HG02938 (cell line): ENCODE measurements around the gene ERICH2.
"Not testable (repeated sequence)": the region's sequence is repeated elsewhere in the genome, so short reads cannot be mapped to it uniquely, and the experiment has no call there.

ENCODE experiments used
- ATAC-seq: cut with Tn5 transposase; IDR thresholded peaks from one replicate; pipeline ENCODE4 v1.9.1; 2021; ENCODE audit warnings: mild to moderate bottlenecking, moderate library complexity; ENCODE audit not compliant: unreplicated experiment

ERICH2 gene, protein sequence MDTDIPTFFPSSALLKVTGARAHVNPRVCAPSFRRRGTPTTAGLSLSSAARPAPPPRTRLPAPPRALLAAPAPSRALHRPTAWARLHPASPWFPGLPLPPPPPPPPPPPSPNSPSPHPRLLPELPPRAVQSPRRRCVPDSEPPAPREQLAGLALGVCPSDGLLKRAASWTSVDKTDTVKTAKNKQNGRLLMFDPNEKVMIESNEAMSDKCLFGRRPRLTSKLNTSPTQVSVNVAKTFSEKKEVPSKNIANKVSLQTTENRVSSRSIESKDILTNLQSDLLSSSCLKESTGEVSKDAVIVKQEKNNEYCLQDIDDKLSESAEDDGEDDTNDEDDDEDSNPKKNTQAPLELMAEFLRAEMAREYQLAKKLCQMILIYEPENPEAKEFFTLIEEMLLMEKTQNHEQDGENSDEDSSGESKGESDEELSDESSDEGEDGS

DNA sequence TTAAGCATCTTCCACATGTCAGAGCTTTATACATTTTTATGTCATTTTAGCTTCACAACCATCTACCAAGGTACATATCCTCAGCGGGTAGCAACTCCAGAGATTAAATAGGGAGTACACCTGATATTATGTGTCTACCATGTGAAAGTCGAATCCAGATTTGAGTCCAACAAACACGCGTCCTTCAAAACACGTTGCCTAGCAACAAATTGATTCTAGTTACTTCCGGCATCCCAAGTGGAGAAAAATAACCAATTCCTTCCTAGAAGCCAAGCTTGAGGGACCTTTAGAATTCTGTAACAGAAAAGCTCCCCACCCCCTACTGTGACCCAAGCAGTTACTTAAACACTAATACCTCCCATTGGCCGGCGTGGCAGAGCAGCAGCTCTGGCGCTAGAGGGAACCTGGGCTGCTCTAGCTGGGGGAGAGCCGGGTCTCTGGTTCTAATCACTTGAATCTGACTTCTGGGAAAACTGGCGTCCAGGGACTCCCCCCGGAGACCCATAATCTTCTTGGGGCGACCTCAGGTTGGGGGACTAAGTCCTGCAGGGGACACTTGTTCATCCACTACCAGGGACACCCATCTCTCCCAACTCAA is at the start of gene ERICH2:
Gene ERICH2, plus strand, starts transcription at position 371 of the 598 bp plus-strand sequence. CDS start 304 bp downstream, outside the sequence.
- ATAC-seq: peak; percentile 67

DNA sequence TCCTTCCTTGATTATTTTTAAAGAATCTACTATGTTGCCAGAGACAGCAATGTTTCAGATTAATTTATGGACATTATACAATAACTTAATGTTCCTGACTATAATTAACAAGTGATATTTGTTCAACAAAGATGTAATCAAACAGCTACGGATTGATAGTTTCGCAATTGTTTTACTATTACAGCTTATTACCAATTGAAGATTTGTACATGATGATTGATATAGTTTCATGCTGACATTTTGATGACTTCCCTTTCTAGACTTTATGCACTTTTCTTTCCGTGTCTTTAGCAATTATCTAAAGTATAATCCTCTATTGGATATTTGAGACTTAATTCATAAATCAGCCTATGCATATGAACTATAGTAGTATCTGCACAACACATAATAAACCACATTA is 48.5 kb upstream of the ERICH2 start:
- no peak for ATAC-seq

DNA sequence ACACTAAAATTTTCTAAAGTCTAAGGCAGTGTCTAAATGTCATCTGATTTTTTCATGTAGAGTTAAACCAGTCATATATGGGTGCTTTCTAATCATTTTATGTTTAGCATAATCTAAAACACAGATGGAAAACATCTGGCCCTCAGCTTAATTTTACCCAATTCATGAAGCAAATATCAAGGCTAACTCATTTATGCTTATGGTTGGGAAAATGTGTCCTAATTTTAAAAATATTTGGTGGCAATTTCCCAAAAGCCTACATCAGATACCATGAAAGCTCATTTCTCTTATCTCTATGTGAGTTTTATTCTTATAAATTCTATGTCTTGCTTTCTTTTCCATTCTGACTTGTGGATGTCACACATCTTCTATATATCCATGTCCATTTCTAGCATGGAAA is 47.9 kb upstream of the ERICH2 start:
- ATAC-seq: no peak

DNA sequence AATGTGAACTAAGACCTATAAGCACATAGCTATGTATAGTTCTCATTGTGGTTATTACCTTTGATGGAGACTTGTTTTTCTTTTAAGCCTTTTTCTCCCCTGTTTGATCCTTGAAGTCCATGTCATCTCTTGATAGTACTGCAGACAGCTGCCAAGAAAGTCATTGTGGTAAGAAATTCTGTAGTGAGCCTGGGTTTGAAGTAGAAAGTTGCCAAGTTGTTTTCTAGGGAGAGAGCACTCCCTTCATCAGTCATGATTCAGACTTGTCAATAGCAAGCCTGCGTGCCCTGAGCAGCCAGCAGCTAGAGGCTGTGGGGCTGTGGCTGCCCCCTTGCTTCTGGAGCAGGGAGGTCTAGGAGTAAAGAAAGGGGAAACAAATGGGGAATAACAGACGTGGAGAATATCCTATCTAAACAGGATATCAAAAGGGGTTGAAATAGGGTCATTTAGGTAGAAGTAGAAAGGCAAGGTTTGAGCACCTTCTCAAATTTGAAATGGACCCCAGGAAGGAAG is 46.7 kb upstream of the ERICH2 start:
- ATAC-seq: no peak

DNA sequence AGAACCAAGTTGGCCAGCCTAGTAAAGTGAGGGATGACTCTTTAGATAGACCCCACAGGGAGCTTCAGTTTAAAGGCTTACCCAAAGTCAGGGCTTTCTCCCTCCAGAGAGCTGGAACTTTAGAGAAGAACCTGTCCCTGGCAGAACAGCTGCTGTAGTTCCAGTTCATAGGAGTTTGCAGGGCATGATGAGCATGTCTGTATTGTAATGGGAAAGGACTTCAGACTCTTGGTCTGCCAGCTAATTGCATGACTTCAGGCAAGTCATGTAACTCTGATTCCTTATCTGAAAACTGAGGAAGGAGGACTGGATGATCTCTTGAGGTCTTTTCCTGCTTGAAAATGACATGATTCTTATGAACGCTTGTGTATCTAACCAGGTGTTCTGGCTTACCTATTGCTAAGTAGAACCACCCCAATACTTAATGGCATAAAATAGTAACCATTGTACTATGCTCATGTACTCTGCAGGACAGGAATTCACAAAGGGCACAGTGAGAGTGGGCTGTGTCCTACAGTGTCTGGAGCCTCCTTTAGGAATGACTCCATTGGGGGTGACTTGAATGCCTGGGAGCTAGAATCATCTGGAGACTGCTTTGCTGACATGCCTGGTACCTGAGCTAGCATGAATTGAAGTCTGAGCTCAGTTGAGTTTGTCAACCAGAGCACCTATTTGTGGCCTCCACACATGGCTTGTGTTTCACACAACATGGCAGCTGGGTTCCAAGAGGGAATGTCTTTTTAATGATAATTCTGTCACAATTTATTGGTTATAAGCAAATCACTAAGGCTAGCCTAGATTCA is 36.2 kb upstream of the ERICH2 start:
- ATAC-seq: no peak

DNA sequence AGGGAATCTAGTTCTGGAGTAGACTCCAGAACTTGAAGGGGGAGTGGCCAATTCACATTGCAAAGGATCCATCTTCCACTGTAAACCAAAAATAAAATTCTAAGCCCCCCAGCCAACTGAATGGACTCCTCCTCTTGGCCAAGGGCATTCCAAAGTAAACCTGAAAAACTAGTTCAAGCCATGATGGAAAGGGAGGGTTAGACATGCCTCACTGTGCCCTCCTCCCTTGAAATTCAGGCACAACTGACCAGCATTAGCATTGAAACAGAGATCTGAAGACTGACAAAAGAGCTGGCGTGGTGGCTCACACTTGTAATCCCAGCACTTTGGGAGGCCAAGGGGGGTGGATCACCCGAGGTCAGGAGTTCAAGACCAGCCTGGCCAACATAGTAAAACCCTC is 35.6 kb upstream of the ERICH2 start:
- ATAC-seq: not testable (repeated sequence)

DNA sequence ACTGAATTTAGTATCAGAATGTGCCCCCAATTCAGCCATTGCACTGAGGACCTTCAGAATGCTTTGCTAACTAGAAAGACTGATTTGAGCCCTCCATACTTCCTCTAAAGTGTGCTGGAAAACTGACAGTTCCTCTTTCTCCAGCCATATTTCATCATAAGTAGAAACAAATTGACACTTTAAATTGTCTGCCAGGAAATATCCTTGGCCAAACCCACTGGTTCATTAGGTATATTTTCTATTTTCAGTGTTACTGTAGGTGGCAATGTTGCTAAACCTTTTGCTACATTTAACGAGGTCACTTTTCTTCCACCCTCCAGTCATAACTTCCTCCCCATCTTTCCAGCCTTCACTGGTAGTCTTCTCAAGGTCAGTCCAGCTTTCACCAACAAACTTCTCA is 33.5 kb upstream of the ERICH2 start:
- no peak for ATAC-seq

DNA sequence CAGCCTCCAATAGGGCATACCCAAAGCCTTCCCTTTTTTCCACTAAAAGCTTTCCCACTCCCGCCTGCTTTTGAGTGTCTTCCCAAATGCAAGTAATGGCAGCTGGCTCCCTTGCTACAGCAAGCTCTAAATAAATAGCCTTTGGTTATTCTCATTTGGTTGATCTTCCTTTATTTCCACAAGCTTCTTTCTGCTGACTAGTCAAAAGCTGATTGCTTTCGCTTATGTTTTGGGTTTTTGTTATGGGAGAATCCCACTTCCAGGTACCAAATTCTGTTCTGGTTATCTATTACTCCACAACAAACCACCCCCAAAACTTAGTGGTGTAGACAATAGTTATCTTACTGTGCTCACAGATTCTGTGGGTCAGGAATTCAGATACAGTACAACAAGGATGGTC is 32.8 kb upstream of the ERICH2 start:
- no peak for ATAC-seq

DNA sequence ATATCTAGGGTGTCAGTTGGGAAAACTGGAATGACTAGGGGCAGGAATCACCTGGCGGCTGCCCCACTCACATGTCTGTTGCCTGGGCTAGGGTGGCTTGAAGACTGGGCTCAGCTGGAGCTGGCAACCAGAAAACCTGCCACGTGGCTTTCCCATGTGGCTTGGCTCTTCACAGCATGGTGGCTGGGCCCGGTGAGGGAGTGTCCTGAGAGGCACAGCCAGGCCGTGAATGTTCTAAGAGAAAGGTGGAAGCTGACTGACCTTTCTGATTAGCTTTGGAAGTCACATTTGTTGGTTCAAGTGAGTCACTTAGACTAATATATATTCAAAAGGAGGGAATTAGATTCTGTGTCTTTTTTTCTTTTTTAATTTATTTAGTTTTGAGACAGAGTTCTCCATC is 32.4 kb upstream of the ERICH2 start:
- no peak for ATAC-seq

DNA sequence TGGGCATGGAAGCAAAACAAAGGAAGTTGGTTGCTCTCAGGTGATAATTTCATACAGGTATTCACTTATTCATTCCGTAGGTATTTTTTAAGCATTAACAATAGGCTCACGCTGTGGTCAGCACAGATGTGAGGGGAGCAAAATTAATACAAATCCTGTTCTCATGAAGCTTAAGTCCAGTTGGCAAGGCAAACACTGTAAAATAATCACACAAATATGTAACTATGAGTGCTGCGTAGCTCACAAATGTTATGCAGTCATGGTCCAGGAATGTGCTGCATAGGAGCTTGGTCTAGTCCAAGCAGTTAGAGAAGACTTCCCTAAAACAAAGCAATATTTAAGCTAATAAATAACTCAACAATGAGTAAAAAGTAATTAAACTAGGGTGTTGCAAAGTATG is 31.1 kb upstream of the ERICH2 start:
- no peak for ATAC-seq

DNA sequence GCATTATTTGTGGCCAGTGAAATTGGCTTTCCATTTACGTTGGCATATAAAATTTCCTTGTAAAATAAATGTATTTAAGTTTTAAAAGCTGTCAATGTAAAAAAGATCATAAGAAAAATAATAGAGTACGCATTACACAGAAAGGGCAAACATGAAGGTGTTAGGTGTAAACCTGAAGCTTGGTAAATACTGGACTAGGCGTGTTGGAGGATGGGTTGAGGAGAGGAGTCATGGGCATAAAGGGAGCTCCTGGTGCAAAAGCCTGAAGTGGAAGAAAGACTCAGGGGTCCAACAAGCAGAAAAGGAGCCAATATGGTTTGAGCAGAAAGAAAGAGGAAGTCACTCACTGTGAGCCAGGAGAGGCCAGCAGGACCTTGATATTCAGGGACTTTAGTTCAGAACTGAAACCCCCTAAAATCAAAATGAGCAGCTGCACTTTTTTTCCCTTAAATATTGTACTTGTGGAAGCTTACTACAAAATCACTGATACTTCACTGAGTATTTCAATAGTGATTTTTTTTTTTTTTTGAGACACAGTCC is 30.6 kb upstream of the ERICH2 start:
- ATAC-seq: no peak

DNA sequence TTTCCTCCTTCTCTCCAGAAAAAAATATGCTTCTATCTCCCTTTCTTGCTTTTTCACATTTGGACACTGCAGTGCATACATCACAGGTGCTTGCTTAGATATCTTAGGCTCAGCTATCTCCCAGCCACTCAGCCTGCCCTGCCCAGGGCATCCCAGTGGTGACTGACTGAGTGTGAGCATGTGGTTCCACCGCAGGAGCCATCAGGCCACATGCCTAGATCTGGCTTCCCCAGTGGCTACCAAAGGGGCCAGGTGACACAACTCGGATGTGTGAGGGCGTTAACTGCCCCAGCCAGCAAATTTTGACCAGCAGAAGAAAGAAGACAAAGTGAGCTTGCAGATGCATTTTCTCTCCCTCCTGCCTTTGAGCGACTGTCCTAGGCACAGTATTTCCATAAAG is 29.5 kb upstream of the ERICH2 start:
- ATAC-seq: no peak

DNA sequence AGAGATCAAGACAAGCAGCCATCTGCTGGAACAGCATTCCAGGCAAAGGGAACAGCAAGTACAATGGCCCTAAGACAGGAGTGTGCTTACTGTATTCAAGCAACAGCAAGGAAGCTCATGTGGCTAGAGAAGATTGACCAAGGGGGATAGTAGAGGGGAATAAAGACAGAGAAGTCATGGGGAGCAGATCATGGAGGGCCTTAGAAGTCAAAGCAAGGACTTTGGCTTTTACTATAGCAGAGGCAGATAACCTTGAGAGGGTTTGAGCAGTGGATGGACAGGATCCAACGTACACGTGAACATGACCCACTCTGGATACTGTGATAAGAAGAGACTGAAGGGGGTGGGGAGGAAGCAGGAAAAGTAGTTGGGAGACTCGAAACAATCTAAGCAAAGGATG is 28.2 kb upstream of the ERICH2 start:
- ATAC-seq: no peak

DNA sequence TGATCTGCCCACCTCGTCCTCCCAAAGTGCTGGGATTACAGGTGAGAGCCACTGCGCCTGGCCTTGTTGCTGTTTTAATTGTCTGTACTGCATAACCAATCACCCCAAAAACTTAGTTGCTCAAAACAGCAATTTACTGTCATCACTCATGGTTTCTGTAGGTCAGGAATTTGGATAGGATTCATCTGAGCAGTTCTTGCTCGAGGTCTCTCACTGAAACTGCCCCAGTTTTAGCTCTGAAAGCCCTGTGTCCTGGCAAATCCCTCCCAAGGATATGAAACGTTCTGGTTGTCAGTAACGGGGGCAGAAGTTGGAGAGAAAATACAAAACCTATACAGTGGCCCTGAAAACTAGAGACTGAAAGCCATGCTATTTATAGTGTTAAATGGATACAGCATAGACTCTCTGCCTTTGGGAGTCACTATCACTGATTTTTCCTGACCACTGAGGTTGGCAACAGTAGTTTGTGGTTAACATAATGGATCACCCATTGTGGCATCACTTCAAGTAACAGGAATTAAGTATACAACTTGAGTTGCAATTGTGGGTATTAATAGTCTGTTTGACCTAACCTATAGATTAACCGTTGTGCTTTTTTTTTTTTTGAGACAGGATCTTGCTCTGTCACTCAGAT is 27.2 kb upstream of the ERICH2 start:
- no peak for ATAC-seq

DNA sequence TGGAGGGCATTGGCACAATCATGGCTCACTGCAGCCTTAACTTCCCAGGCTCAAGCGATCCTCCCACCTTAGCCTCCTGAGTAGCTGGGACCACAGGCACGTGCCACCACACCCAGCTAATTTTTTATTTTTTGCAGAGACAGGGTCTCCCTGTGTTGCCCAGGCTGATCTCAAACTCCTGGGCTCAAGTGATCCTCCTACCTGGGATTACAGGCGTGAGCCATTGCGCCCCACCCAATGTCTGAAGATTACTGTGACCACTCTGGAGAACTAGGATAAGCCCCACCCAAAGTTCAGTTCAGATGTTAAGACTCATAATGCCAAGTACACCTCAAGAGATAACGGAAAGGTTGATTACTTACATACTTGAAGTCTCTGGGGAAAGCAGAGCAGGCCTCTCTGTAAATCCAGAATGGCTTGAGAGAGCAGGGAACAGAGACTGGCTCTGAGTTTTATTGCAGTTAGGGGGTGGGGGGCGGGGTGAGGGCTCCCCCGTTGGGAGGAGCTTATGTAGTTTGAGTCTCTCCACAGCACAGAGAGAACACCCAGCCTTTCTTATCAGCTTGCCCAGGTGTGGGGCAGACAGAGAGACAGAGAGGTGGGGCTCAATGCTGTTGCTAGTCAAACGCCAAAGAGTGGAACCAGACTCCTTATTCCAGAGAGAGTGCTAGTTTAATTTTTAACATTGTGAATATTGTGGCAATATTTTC is 26.5 kb upstream of the ERICH2 start:
- ATAC-seq: no peak

DNA sequence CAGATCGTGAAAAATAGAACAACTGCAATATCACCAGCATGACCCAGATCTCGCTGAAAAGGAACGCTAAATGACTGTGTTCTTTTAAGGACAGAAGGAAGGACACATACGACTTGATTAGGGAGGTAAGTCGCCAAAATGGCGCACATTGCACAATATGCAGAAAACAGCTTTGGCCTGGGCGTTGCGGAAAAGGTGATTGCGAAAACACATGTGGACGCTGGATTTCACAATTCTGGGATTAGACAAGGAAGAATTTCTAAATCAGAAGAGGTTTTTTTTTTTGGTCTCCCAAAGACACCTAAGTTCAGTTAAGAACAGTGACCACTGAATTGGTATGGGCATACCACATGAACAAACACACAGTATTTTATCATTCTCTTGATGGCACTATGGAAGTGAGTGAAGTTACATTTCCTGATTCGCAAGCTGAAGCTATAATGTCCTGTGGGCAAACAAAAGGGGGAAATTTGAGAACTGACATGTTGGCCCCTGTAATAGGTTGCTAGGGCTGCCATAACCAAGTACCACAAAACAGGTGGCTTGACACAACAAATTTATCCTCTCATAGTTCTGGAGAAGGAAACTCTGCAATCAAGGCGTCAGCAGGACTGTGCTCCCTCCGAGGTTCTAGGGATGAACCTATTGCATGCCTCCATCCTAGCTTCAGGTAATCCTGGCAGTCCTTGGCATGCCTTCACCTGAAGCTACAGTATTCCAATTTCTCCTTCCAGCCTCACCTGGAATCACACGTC is 25.8 kb upstream of the ERICH2 start:
- no peak for ATAC-seq

DNA sequence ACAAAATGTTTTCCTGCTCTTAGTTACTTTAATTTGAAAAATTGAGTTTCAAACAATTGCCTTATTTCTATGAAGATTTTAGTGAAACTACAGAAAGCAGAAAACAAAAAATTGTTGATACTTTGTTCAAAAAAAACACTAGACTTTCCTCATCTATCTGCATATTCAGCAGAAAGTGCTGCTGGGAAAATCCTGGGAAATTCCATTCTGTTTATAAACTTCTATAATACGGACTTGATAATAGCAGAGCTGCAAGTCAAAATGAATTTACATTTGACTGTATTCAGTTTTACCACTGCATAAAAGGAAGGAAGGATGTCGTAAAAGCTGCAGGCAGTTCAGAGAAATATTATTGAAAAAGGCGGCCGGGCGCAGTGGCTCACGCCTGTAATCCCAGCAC is 24.9 kb upstream of the ERICH2 start:
- no peak for ATAC-seq

DNA sequence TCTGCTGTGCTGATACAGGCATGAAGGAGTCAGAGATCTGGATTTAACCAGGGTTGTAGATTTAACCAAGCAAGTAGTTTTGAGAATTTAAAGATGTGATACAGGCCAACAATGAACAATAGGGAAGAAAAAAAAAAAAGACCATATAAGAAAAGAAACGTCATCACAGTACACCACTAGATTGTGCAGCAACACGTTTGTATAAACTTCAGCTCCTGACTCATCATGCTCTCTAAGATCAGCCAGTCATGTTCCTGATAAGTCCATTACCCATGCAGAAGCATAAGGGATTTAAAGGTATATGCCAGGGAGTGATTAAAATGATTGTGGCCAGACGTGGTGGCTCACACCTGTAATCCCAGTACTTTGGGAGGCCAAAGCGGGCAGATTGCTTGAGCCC is 22.3 kb upstream of the ERICH2 start:
- no peak for ATAC-seq

DNA sequence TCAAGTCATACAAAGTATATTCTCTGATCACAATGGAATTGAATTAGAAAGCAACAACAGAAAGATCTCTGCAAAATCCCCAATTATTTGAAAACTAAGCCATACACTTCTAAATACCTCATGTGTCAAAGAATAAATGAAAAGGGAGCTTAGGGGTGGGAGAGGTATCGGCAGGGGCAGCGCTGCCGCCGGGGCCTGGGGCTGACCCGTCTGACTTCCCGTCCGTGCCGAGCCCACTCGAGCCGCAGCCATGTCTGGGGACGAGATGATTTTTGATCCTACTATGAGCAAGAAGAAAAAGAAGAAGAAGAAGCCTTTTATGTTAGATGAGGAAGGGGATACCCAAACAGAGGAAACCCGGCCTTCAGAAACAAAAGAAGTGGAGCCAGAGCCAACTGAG is 18.6 kb upstream of the ERICH2 start:
- ATAC-seq: not testable (repeated sequence)
